Tibial nerve (tissue), 4 donors: Measurements from ENCODE around the gene NCAM1. TPM values are rescaled to one million over a fixed set of nuclear protein-coding genes. Genes with fewer than 3 reads are reported as not detected.
"Not testable (repeated sequence)": the region's sequence is repeated elsewhere in the genome, so short reads cannot be mapped to it uniquely, and the experiment has no call there.

Experiments
- DNase-seq, 2 donors: peaks; one replicate each; pipeline ENCODE4 v3.0.0-alpha.2; 2019; ENCODE audit warnings: low spot score in 2 of 2
- H3K27ac ChIP-seq, 4 donors: fragments of 200-600 bp; sonication (generic) in 3 of 4; one replicate each; pipeline ENCODE4 v1.5.1; 2017 to 2019; ENCODE audit warnings: mild to moderate bottlenecking in 1 of 4
- H3K27me3 ChIP-seq, 2 donors: fragments of 200-600 bp; sonication (generic) in 1 of 2; one replicate each; pipeline versions ENCODE4 v1.5.1 to v1.6.0; 2017 to 2019
- H3K36me3 ChIP-seq, 3 donors: fragments of 200-600 bp; sonication (generic); one replicate each; pipeline ENCODE4 v1.5.1; 2018 to 2019
- H3K4me1 ChIP-seq, 4 donors: fragments of 200-600 bp; sonication (generic) in 3 of 4; one replicate each; pipeline ENCODE4 v1.5.1; 2017 to 2019
- H3K4me3 ChIP-seq, 4 donors: fragments of 200-600 bp; sonication (generic) in 3 of 4; one replicate each; pipeline ENCODE4 v1.5.1; 2017 to 2019; ENCODE audit warnings: mild to moderate bottlenecking in 1 of 4, moderate library complexity in 1 of 4
- H3K9me3 ChIP-seq, 4 donors: fragments of 200-600 bp; sonication (generic) in 3 of 4; one replicate each; pipeline ENCODE4 v1.5.1; 2017 to 2019
- CTCF ChIP-seq, 5 experiments: fragments of 200-600 bp in 3 of 5; fragments of 450-650 bp in 2 of 5; sonication (generic) in 3 of 5; IDR thresholded peaks; one replicate each; pipeline ENCODE4 v1.5.1; 2016 to 2019; ENCODE audit warnings: antibody characterized with exemption in 5 of 5, mild to moderate bottlenecking in 3 of 5, moderate library complexity in 2 of 5
- EP300 ChIP-seq, 2 donors: sonication (generic); formaldehyde crosslinking; IDR thresholded peaks; one replicate each; pipeline ENCODE4 v1.6.1; 2017; ENCODE audit warnings: antibody characterized with exemption in 2 of 2, mild to moderate bottlenecking in 1 of 2
- POLR2A ChIP-seq, 2 donors: fragments of 450-650 bp; IDR thresholded peaks; one replicate each; pipeline ENCODE4 v1.6.1; 2017; ENCODE audit warnings: antibody characterized with exemption in 2 of 2, mild to moderate bottlenecking in 2 of 2, moderate library complexity in 2 of 2
- WGBS, 2 donors: methylation state at CpG; one replicate each; pipeline ENCODE4 v1.1.5; 2018; 5-methylcytosine and 5-hydroxymethylcytosine counted together
- total RNA-seq, 4 donors: library from RNA; depleted of rRNA; stranded (reverse); fragments of >200 nt; gene quantifications; one replicate each; pipeline ENCODE4 v1.1.0, GENCODE V29; 2016

The NCAM1 gene
- total RNA-seq, 4 donors from 2014 or later, result 57.3 to 121 (median 76.1) TPM

DNA sequence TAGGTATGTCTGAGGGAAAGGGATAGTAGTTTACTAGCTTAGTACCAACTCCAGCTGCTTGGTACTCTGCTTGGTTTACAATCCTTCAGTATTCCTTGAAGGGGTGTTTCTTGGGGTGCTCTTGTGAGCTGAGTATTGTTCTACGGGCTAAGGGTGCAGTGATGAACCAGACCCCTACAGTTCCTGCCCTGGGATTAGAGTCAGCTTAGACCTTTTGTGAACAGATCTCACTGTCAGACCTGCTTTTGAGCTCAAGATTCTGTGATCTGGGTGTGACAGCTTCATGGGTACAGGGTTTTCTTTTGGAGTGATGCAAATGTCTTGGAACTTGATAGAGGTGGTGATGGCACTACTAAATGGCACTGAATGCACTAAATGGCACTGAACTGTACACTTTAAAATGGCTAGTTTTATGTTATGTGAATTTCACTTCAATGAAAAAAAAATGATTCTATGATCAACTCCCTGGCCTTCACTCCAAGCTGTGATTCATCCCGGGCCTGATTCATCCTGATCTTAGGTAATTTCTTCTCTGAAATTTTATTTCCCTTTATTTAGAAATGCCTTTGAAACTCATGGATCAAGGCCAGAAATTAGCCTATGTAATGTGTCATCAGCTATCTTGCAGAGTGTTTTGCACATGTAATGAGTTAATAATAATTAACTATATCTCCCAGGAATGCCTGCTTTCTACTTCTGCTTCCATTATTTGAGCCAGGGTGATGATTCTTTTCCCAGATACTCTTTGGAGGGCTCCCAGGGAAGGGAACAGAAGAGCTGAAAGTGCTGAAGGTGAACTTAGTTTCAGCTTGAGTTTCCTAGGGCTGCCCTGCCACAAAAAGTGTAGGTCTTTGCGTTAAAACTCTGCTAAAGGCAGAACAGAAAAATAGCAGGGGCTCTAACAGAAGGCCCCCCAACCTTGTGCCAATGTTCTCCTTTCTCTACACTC lies 87.9 kb downstream of the NCAM1 start:
- WGBS, 2 donors, result 83 to 91% methylated on average over 3 of the region's 3 CpGs
- no peaks in the 10 kb centered on the region for H3K4me1 ChIP-seq
- peaks cover 0 to 4% (median 0%) of the 10 kb centered on the region in 4 donors for H3K9me3 ChIP-seq
- no peak overlapping the region for H3K4me3 ChIP-seq
- no peak for TF ChIP-seq CTCF (IDR thresholded peaks at IDR 0.05)
- no peak for TF ChIP-seq POLR2A (IDR thresholded peaks at IDR 0.05)
- TF ChIP-seq EP300 (IDR thresholded peaks at IDR 0.05), result no peak
- H3K27ac ChIP-seq, result no peak overlapping the region
- H3K36me3 ChIP-seq, result no peaks in the 10 kb centered on the region
- H3K27me3 ChIP-seq, result no peaks in the 10 kb centered on the region
- no peak for DNase-seq

DNA sequence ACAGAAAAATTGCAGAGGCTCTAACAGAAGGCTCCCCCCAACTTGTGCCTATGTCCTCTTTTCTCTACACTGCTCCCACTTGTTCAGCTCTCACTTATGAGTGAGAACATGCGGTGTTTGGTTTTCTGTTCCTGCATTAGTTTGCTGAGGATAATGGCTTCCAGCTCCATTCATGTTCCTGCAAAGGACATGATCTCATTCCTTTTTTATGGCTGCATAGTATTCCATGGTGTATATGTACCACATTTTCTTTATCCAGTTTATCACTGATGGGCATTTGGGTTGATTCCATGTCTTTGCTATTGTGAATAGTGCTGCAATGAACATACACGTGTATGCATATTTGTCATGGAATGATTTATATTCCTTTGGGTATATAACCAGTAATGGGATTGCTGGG lies 91.8 kb downstream of the NCAM1 start:
- DNase-seq, H3K27me3 ChIP-seq, H3K4me3 ChIP-seq, H3K4me1 ChIP-seq, H3K36me3 ChIP-seq, H3K9me3 ChIP-seq, H3K27ac ChIP-seq: not testable (repeated sequence)
- 86 to 92% methylated on average over 2 of the region's 2 CpGs for WGBS, 2 donors

- no peak for TF ChIP-seq EP300 (IDR thresholded peaks at IDR 0.05)
- TF ChIP-seq POLR2A (IDR thresholded peaks at IDR 0.05), result no peak
- TF ChIP-seq CTCF (IDR thresholded peaks at IDR 0.05), result no peak
- no peaks in the 10 kb centered on the region for H3K9me3 ChIP-seq
- H3K27me3 ChIP-seq, result no peaks in the 10 kb centered on the region
- 91 to 94% methylated on average over 2 of the region's 2 CpGs for WGBS, 2 donors
- H3K4me1 ChIP-seq, result no peaks in the 10 kb centered on the region
- H3K27ac ChIP-seq, result no peak overlapping the region
- peaks cover 0 to 4% (median 0%) of the 10 kb centered on the region in 3 donors for H3K36me3 ChIP-seq
- no peak for DNase-seq
- no peak overlapping the region for H3K4me3 ChIP-seq
These were observed 95.8 kb downstream of the NCAM1 start for GRCh38 chr11:113057038-113057437.

DNA sequence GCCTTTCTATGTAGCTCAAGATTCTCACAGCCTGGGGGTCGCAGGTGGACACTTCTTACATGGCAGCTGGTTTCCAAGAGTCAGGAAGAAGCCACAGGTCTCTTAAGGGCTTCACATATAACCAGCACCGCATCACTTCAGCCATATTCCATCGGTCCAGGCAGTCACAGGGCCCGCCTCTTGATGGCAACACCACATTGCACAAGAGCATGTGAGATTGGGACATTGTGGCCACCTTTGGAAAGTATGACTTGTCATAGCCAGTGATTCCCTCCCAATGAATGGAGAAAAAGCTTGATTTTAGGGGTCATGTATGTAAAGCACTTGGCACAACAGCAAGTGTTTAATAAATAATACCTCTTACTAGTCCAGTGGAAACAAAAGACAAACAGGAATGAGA lies 98.3 kb downstream of the NCAM1 start:
- 89 to 90% methylated on average over 4 of the region's 4 CpGs for WGBS, 2 donors
- DNase-seq, result no peak
- Histone ChIP-seq H3K27me3 (no peaks in the 10 kb centered on the region), H3K4me1 (no peaks in the 10 kb centered on the region), H3K4me3 (no peak overlapping the region), H3K27ac (no peak overlapping the region), H3K9me3 (no peaks in the 10 kb centered on the region), H3K36me3 (peaks cover 0 to 4% (median 0%) of the 10 kb centered on the region in 3 donors)
- TF ChIP-seq EP300 (IDR thresholded peaks at IDR 0.05), result no peak
- no peak for TF ChIP-seq POLR2A (IDR thresholded peaks at IDR 0.05)
- TF ChIP-seq CTCF (IDR thresholded peaks at IDR 0.05), result no peak

DNA sequence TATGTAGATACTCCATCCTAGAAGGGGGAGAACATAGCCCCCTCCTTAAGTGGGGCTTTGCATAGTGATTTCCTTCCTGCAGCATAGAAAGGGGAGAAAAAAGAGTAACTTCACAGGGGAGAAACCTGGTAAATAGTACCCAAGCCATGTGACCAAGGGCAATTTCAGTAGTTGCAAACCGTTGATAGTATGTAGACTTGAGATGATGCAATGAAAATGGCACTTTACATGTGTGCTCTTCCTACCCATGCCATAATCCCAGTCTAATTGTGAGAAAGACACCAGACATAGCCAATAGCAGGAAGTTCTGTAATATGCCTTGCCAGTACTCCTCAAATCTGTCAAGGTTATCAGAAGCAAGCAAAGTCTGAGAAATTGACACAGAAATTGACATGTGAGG lies 104.1 kb downstream of the NCAM1 start:
- H3K36me3 ChIP-seq, result no peaks in the 10 kb centered on the region
- WGBS, 2 donors, result 32 to 41% methylated on average over 1 of the region's 1 CpG
- H3K27me3 ChIP-seq, result no peaks in the 10 kb centered on the region
- no peaks in the 10 kb centered on the region for H3K9me3 ChIP-seq
- no peak overlapping the region for H3K4me3 ChIP-seq
- DNase-seq, result no peak
- no peaks in the 10 kb centered on the region for H3K4me1 ChIP-seq
- TF ChIP-seq EP300 (IDR thresholded peaks at IDR 0.05), result no peak
- TF ChIP-seq POLR2A (IDR thresholded peaks at IDR 0.05), result no peak
- no peak for TF ChIP-seq CTCF (IDR thresholded peaks at IDR 0.05)
- no peak overlapping the region for H3K27ac ChIP-seq
